Lung microvascular endothelial cell (primary cell): Measurements from ENCODE around the gene EYS. TPM values are rescaled to one million over a fixed set of nuclear protein-coding genes. Genes with fewer than 3 reads are reported as not detected.
A peak's percentile ranks its signal among the peaks of the same experiment; 100 is the strongest.
"Not testable (repeated sequence)": the region's sequence is repeated elsewhere in the genome, so short reads cannot be mapped to it uniquely, and the experiment has no call there.

Experiments used
- DNase-seq, 2 donors: peaks; one replicate each; pipeline versions ENCODE4 v3.0.0 to v3.0.0-alpha.2; 2010; ENCODE audit warnings: low read depth in 2 of 2
- total RNA-seq: library from RNA; depleted of rRNA; stranded (reverse); fragments of >200 nt; gene quantifications from 2 replicates; pipeline ENCODE4 v1.2.1, GENCODE V29; 2014

EYS gene
- total RNA-seq, 1 donor from 2014 or later = not detected

DNA sequence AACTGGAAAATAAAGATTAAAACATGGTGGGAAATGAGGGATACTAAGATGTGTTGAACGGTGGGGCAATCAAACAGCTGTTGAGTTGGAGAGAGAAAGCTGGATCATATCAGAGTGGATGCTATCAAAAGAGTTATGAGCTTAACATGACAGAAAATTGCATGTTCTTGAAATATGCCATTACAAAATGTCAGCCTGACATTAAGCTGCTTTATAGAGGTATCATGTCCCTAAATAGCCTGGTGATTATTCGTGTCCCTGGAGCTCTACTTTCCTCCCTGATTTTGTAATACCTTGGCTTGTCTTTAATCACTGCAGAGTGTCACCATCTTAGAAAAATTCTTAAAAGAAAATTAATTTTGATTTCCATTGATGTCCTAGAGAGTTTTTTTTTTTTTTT lies 1848.3 kb downstream of the EYS start:
- no peak for DNase-seq

DNA sequence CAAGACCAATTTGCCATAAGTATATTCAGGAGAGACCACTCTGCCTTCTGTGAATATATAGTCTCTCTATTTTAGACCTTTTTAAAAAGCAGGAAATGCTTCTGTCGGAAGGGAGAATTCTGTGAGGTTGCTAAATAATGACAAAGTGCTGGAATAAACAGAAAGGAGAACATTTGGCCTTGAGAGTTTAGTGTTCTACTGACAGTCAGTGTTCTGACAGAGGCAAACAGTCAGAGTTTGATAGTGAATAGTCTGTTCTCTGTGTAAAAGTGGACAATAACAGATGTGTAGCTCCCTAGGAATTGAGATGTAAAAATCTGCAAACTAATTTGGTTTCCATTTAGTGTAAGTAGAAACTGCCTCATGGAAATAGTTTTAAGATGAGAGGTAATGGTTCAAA lies 1850.8 kb downstream of the EYS start:
- no peak for DNase-seq

DNA sequence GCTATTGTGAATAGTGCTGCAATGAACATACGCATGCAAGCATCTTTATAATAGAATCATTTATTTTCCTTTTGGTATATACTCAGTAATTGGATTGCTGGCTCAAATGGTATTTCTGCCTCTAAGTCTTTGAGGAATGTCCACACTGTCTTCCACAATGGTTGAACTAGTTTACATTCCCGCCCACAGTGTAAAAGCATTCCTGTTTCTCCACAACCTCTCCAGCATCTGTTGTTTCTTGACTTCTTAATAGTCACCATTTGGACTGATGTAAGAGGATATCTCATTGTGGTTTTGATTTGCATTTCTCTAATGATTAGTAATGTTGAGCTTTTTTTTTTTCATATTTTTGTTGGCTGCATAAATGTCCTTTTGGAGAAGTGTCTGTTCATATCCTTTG lies 1862.7 kb downstream of the EYS start:
- DNase-seq = no peak

DNA sequence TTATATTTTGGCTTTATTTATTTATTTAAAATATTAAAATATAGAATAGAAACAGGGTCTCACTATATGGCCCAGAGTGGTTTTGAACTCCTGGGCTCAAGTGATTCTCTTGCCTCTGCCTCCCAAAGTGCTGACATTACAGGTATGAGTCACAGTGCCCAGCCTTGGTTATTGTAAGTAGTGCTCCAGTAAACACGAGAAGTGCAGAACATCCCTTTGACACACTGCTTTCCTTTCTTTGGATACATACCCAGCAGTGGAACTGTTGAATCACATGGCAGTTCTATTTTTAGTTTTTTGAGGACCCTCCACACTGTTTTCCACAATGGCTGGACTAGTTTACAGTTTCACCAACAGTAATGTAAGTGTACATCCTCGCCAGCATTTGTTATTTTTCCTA lies 1867.5 kb downstream of the EYS start:
- no peak for DNase-seq

DNA sequence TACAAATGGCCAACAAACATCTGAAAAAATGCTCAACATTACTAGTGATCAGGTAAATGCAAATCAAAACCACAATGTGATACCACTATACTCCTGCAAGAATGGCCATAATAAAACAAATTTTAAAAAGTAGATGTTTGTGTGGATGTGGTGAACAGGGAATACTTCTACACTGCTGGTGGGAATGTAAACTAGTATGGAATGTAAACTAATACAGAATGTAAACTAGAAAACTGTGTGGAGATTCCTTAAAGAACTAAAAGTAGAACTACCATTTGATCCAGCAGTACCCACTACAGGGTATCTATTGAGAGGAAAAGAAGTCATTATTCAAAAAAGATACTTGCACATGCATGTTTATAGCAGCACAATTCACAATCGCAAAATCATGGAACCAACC lies 1878.3 kb downstream of the EYS start:
- not testable (repeated sequence) for DNase-seq

DNA sequence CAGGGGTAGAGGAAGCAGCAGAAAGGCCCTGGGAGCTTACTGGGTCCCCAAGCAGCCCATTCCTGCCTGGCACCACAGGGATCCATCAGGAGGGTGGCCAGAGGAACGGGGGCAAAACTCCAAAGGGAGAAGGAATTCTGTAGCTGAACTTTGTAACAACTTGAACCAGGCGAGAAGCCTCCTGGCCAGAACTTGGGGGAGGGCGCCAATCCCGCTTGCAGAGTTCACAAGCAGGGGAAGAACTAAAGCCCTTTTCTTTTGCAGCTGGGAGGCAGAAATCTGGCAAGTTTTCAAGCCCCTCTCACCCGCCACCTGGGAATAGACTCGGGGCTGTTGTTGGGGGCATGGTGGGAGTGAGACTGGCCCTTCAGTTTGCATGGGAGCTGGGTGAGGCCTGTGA lies 1882.3 kb downstream of the EYS start:
- no peak for DNase-seq

DNA sequence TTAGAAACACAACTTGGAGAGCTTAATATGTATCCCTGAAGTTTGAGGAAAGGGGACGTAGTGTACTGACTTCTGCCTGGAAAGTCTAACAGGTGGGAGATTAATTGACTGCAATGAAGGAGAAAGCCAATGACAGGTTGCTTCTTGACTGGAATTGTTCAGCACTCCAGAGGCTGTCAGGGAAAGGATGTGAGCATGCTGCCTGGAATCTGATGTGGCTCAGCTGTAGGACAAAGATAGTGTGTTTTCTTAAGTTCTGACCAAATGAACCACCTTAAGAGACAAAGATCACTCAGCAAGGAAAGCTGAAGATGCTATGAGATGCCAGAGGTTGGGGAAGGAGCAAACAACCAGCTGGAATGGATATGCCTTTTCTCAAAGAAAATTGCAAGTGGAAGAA lies 1885.6 kb downstream of the EYS start:
- no peak for DNase-seq

DNA sequence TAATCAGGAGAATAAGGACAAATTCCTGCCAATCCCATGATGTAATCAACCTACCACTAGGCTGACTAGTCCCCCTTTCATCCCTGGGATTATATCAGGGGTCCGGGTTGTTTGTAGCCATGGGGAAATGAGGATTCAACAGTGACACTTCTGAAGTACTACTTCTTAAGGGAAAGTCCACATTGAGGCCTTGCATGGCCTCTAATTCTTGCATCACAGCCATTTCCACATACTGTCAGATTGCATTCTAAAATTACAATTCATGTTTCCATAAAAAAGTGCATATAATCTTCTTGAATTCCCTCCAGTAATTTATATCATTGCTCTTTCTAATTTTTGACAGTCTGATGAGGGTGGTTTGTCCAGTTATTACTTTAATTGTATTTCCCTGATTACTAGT lies 1887.2 kb downstream of the EYS start:
- no peak for DNase-seq

DNA sequence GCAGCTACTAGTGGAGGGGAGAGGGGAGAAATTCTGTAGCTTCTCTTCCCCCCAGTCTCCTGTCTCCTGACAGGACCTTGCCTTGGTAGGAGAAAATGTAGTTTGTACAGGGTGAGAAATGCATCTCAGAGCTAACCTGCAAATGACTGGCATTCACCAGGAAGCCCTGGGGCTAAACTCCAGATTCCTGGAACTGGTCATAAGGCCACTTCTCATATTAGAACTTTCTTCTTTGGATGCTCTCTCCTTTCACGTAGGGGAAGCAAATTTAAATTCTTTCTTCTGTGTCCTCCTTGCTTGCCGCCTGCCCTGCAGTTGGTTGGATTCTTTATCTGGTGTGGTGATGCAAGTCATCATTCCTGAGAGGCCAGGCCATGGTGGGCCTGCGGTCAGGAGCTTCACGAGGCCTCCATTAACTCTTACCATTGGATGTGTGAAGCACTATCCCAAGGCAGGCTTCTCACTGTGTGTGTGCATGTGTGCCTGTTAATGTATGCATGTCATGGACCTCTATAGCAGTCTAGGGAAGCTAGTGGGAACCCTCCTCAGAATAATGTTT lies 1889.5 kb downstream of the EYS start:
- no peak for DNase-seq

DNA sequence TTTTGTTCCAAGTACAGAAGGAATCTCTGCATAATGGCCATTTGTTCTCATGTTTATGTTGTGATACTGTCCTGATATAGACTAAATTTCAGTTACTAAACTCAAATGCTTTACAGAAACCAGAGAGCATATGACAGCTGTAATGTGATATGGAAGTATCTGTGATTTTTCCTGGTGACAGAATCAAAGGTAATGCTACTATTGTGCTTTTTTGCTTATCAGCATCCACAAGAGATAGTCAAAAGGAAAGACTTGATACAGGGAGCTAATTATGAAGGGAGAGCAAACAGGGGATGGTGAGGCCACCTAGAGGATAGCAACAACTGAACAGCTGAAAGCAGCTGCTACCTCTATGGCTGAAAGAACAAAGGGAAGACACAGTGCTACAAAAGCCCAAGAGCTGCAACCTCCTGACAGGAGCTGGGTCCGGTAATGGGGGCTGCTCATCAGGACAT lies 1890.0 kb downstream of the EYS start:
- DNase-seq = peak; percentile 7 to 14

DNA sequence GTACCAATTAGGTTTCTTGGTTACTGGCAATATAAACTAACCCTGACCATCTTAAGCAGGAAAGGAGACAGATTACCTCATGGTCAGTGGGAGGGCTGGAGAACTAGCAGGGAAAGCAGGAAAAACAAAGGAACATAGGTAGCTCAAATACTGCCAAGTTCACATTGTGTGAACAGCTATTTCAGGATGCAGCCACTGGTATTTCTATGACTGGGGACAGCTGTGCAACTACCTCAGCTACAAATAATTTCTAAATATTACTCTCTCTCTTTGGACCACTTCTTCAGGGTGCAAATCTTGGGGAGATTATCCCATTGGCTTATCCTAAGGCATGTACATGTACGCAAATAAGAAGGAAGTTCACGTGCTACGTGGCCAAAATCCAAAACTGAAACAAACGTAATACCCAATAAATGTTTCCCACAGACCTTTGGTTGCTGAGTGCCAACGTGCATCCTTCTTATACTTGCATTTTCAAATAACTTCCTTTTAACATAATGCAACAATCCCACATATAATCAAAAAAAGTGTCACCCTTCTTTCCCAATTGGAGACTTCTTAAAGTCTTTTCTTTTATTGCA lies 1890.5 kb downstream of the EYS start:
- DNase-seq = peak in 1 of 2 donors; percentile 15

DNA sequence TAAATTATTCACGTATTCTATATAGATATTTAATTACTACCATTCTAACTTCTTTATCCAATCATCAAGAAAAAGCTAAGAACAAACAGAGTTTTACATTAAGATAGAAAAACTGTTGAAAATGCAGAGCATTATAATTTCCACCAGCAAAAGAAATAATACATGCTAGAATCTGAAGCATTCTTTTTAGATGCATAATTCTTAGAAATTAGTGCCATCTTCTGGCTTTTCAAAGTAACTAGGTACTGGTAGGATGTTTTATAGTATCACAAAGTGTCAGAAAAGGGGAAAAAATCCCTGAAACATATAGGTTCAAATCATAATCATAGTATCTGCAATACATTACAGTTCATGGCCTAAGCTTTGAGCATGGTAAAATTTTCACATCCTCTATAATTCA lies 1892.6 kb downstream of the EYS start:
- no peak for DNase-seq

DNA sequence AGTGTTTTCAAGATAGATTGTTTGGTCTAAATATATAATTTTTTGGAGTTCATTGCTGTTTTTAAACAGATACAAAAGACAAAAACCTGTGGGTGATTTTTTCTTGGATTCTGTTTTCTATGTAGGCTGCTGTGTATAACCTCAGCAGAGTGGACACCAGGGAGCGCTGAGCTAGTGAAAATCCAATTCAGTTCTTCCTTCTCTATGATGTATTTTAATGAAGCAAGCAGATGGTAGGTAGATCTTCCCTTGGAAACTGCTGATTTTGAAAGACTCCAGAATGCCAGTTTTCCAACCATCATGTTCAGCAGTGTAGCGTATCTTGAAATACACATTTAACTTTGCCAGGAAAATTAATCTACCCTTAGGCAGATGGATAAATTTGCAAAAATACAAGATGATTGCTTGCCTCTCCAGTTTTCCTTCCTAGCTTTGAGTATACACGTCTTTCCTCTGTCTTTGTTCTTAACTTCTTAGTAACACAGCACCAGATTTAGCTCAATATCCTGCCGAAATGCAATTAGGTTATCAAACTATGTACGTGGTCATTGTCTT lies 1893.4 kb downstream of the EYS start:
- DNase-seq = no peak

DNA sequence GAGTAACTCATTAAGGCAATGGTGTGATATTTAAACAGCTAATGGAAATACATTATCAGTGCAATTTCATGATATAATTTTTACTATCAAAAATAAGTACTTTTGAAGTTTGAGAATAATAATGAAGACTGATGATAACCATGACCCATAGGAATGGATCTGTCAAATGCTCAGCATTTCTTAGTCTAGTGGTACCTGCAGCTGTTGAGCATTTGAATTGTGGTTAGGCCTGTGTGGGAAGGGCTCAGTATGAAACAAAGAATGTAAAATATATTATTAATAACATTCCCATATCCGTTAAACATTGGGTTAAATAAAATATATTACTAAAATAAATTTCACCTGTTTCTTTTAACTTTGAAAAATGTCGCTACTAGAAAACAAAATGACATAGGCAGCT lies 1898.5 kb downstream of the EYS start:
- DNase-seq = no peak

DNA sequence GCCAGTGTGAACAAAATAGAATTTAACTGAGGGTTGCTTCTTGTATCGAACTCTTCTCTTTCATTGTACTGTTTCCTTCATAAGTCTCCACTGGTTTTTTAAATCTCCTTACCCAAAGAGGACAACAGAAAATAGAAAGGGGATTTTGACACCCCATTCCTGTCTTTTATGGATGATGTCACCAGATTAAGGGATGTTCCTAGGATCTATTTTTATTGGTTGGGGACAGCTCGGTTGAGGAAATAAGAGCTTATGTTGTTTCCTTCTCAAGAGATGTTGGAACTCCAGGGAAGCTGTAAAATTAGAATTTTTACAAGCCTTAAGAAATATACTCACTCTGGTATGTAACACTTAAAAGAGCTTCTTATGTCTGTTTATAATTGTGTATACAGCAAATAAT lies 1900.0 kb downstream of the EYS start:
- DNase-seq = peak; percentile 0 to 10

DNA sequence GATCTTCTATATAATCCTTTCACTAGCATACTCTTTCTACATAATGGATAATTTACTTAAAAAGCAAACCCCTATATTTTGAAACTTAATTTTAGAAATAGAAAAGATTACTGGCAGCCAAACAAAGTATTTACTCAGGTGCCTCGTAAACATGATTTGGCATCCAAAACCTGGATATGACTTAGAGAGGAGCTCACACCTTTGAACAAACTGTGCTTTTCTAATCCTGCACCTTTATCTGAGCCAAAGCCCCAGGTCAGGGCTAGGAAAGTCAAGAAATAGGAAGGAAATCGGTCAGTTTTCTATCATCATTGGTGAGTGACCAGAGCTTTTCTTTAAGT lies 1900.5 kb downstream of the EYS start:
- DNase-seq = no peak

DNA sequence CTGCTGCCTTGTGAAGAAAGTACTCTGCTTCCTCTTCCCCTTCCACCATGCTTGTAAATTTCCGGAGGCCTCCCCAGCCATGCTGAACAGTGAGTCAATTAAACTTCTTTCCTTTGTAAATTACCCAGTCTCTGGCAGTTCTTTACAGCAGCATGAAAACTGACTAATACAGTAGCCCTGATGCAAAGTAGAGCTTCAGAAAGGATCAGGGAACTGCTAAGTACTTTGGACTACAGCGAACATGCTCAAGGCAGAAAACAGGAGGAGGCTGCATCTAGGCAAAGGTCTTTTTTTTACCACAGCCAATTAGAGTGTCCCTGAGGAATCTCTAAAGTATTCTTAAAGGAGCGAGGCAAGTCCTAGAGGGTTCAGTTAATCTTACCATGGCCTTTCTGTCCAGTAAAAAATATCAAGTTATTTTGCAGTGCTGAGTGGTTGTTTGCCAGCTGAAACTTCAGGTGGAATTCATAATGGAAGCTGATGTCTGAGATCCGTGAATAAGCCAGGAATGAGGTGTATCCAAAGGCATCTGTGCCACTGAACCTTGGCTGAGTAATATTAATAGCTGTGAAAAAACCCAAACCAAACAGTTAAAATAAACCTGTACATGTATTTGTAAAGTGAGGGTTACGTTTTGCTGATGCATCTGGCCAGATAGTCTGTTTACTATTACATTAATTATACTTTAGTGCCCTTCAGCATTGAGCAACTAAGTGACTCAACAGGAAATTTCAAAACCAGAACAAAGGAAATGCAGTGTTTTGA lies 1901.0 kb downstream of the EYS start:
- peak; percentile 70 to 78 for DNase-seq

DNA sequence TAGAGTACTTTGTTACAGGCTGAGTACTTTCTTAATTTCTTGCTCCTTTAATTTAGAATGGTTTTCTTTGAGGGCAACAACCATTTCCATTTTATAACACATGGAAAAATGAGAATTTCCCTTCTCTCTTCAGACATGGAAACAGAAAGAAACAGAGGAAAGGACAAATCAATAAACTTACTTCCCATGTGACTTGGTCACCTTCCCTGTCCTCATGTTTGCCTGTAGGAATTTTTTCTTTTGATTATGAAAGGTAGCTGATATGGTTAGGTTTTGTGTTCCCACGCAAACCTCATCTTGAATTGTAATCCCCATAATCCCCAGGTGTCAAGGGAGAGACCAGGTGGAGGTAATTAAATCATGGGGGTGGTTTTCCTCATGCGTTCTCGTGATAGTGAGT lies 1901.7 kb downstream of the EYS start:
- DNase-seq = peak in 1 of 2 donors; percentile 9

DNA sequence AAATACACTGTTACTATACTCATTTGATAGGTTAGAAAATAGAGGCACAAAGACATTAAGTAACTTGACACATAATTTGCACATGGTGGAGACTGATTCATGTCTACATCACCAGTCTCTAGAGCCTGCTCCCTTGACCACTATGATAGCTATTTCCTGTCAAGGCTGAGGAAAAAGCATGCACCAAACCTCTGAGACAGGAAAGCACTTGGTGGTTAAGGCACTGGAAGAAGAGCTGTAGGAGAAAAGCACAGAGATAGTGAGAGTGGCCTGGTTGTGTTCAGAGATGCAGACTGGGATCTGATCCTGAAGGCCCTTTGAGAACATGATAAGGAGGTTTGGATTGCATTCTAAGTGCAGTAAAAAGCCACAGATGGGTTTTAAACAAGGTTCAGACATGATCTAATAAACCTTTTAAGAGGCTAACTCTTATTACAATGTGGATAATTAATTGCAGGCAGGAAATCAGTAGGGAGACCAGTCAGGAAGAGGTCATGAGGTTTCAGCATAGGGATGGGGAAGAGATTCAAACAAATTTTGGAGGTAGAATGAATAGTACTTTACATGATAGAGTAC lies 1902.6 kb downstream of the EYS start:
- DNase-seq = peak; percentile 1 to 87

DNA sequence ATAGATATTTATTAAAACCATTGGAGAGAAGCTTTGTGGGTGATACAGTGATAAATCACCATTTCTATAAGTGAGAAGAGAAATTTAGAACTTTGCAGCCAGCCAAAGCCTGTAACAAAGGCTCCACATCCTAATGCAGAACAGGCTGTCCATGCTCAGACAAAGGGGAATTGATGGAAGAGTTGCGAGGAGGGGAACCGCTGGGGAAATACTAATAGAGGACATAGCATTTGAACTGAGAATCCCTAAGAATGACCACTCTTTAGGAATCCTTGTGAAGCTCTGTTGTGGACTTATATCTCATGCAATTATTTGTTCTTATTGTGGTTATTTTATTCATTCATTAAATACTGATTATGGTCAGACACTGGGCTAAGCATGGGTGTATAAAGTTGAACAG lies 1903.7 kb downstream of the EYS start:
- no peak for DNase-seq

DNA sequence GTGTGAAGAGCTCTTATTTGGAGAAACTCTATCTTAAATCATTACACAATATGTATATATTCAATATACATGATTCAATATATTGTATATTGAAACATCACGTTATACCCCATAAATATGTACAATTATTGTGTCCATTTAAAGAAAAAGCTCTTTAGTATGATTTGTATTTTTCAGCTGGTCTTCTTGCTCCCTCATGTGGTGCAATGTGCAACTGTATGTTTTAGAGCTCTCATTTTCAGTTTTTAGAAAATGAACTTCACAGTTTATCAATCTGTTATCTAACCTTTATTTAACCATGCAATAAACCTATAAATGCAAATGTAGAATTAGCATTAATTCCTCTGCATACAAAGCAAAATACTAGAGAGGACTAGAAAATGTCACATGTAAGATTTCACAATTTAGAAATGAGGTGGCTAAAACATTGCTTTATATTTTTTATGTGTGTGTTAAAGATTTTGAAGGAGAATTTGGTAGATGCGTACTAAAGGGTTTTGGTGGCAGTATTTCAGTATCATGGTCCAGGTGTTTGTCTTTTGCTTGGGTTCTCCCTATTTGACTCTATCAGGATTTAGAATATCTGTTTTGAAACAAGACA lies 1904.3 kb downstream of the EYS start:
- DNase-seq = peak; percentile 36 to 56

DNA sequence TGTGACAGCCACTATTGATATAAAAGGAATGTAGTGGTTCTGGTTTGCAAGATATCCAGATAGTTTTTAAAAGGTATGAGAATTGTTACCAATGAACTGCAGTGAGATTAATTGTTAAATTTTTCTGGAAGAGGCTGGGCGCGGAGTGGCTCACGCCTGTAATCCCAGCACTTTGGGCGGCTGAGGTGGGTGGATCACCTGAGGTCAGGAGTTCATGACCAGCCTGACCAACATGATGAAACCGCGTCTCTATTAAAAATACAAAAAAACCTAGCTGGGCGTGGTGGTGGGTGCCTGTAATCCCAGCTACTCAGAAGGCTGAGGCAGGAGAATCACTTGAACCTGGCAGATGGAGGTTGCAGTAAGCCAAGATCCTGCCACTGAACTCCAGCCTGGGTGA lies 1906.6 kb downstream of the EYS start:
- not testable (repeated sequence) for DNase-seq
